GM18505 (cell line): Measurements from ENCODE around the gene MOB1A.

Experiments used
- ATAC-seq: cut with Tn5 transposase; IDR thresholded peaks from one replicate; pipeline ENCODE4 v1.9.1; 2021; ENCODE audit not compliant: unreplicated experiment
- POLR2A ChIP-seq: IDR thresholded peaks from 4 replicates; pipeline ENCODE4 v1.6.1; 2011; ENCODE audit warnings: borderline replicate concordance; ENCODE audit not compliant: insufficient read depth, insufficient read length; ENCODE audit errors: extremely low read depth

MOB1A gene

DNA sequence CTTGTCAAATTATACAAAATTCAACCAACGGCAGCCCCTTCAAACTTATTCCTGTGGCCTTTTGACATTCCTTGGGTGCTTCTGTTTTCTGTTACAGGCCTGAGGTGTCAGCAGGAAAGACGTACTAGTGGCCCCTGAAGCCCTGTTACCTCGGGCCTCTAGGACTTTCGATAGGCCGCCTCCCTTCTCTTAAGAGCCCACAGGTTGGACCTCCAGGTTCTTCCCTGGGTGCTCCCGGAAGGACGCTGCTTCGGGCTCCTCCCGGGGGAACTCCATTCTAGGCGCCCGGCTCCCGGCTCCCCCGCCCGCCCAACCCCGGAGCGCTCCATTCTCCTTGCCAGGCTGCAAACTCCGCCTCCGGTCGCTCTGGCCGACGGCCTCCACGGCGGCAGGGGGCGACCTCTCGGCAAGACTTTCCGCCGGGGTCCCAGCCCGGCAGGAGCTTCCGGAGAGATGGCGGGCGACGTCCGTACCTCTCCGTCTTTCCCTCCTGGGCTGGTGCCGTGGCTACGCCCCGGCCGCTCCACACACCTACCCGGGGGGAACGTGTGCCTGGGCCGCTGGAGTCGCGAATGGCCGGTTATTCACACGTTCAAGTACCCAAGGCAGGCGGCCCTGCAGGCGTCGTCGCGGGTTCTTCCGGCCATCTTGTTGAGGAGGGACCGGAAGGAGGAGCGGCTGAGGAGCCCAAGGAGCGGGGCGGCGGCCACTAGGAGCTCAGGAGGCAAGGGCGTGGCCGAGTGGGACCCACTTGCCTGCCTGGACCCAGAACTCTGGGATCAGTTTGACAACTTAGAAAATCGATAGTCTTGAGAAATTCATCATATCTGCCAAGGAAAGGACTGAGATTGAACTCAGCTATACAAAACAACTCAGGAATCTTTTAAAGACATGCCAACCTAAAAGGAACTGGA is 58.5 kb downstream of the MOB1A start:
- peak; percentile 96 for ATAC-seq
- peak; percentile 80 for TF ChIP-seq POLR2A

DNA sequence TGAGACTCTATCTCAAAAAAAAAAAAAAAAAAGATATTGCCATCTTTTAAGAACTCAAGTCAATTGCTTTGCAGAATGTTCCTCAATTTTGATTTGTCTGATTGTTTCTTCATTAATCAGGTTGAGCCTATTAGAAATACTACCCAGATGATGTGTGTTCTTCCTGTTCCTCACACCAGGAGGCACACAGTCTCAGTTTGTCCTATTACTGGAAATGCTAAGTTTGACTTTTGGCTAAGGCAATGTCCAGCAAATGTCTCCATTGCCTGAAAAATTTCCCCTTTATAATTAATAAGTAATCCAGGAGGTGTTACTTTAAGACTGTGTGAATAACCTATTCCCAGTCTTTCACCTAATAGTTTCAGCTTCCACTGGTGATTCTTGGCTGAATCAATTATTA is 59.3 kb downstream of the MOB1A start:
- no peak for ATAC-seq
- TF ChIP-seq POLR2A = no peak

DNA sequence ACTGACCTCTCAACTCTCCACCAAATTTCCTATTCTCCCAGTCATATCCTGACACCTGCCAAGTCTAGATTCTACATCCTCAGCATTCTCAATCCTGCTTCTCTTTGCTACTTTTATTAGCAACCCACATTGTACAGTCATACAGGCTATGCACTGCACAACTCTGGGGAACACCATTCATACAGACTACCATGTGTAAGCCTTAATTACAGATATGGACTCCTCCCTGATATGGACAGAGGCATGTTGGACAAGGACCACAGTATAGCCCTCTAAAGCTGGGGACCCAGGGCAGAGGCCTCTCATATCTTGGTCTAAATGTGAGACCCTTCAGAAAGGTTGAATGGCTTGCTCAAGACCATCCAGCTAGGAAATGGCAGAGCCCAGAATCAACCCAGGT is 67.3 kb downstream of the MOB1A start:
- no peak for TF ChIP-seq POLR2A
- ATAC-seq = no peak

DNA sequence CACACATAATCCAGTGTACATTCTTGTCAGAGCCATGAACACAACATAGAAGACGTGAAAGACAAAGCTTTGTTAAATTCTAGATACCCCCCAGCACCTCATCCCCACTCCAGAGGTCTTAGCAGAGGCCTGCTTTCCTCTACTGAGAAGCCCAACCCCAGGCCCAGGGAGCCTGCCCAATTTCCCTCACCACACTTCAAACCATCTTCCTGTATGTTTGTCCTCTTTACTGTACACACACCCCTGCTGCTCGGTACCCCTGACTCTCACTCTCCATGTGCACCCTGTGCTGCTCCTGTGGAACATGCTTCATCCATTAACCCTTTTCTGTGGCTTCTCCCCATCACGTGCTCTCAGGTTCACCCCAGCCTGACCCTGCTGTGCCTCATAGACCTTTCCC is 68.1 kb downstream of the MOB1A start:
- ATAC-seq = no peak
- TF ChIP-seq POLR2A = no peak

DNA sequence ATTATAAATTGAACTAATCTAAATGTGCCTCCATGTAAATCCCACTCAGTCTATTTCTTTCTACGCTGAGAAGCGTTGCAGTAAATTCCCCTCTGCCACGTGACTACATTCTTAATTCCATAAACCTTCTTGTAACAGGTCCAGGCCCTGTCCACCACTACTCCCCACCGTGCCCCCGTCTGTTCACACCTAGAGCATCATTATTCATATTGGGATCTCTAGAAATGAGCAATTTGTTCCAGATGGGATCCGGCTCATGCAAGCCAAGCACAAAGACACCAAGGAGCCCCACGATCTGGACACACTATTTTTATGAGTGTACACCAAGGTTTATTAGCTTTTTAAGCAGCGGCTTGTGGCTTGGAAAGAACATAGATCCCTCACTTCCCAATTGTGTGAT is 69.1 kb downstream of the MOB1A start:
- no peak for TF ChIP-seq POLR2A
- ATAC-seq = no peak

DNA sequence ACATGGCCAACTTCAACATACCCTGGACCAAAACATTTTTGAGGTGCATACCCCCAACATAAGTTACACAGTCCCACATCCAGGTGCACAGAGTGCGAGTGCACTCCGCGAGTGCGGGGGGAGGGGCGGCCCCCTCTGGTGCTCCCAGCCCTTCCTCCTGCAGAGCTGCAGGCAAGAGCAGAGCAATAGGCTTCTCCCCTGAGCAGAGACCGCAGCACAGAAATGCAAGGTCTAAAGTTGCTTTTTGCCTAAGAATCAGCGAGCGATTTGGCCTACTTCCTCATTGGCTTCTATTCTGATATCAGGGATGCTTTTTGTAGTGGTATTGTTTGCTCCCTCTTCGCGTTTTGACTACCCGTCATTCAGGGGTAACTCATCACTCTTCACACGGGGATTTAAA is 71.6 kb downstream of the MOB1A start:
- no peak for ATAC-seq
- TF ChIP-seq POLR2A = no peak

DNA sequence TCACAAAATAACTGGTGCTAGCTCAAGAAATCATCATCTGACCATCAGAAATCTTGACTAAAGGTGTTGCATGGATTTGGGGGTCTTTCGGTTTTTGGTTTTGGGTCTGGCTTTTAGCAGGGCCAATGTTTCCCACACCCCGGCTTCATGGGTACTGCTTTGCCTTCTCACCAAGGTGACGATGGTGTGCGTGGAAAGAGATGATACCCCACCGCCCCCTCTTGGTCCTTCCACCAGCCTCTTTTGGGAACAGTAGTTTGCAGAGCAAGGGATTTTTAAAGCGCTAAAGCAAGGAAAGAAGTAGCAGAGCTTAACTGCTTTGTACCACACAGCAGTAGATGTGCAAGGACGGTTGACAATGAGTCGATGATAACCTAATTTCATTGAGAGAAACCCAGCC is 73.3 kb downstream of the MOB1A start:
- TF ChIP-seq POLR2A = no peak
- no peak for ATAC-seq

DNA sequence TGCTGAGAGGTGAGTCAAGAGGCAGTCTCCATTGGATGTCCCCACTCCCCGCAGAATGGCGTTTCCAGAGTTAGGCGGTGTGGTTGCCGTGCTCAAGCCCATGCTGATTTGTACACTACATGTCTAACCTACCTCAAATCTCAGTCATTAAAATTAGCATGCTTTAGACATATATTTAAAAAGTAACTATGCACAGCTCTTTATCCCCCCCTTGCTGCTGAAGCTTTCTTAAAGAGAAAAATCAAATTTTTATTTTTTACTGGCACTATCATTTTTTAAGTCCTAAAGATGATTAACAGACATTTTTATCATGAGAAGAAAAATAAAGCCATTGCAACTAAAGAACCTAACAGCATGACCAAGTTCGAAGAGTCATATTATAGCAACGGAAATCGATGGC is 73.8 kb downstream of the MOB1A start:
- no peak for ATAC-seq
- TF ChIP-seq POLR2A = no peak

DNA sequence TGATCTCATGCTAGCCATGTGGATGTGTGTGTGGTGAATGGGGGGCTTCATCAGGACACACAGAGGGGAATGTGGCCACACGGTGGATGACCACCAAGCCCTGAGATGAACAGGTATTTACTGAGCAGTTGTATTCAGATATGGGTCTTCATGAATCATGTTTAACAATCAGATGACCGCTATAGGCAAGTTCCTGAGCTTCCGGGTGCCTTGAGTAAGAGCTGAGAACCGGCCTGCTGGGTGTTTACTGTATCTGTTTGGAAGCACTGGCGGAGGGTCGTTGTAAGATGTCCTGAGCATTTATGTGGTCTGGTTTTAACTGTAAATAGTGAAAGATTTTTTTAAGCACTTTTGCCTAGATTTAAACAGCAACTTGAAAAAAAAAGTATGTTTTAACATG is 74.9 kb downstream of the MOB1A start:
- TF ChIP-seq POLR2A = no peak
- ATAC-seq = no peak
